GM18499 (cell line): ENCODE measurements around the gene ANK3.

ENCODE experiments used
- ATAC-seq: cut with Tn5 transposase; IDR thresholded peaks from one replicate; pipeline ENCODE4 v1.9.1; 2021; ENCODE audit warnings: moderate number of reproducible peaks; ENCODE audit not compliant: insufficient read depth, unreplicated experiment

ANK3 gene

GRCh38 chr10:60124536-60124935 is 265.1 kb downstream of the ANK3 start:
- no peak for ATAC-seq

- no peak for ATAC-seq
Observed at GRCh38 chr10:60123668-60124067, 266.0 kb downstream of the ANK3 start.

- no peak for ATAC-seq
Observed at GRCh38 chr10:60123172-60123571, 266.5 kb downstream of the ANK3 start.

- ATAC-seq: no peak
Observed at GRCh38 chr10:60122190-60122589, 267.5 kb downstream of the ANK3 start.

GRCh38 chr10:60114765-60115586 is 274.7 kb downstream of the ANK3 start:
- ATAC-seq: no peak

- no peak for ATAC-seq
Observed at GRCh38 chr10:60110739-60111138, 278.9 kb downstream of the ANK3 start.

GRCh38 chr10:60107308-60107976 is 282.2 kb downstream of the ANK3 start:
- ATAC-seq: no peak

GRCh38 chr10:60105295-60105695 is 284.4 kb downstream of the ANK3 start:
- ATAC-seq: no peak

- ATAC-seq: no peak
Observed at GRCh38 chr10:60101821-60102220, 287.9 kb downstream of the ANK3 start.

GRCh38 chr10:60099998-60100747 is 289.5 kb downstream of the ANK3 start:
- ATAC-seq: no peak

- ATAC-seq: no peak
Observed at GRCh38 chr10:60098677-60099601, 290.7 kb downstream of the ANK3 start.

- ATAC-seq: peak; percentile 61
Observed at GRCh38 chr10:60096761-60097513, 292.7 kb downstream of the ANK3 start.

- peak; percentile 45 for ATAC-seq
Observed at GRCh38 chr10:60093317-60093716, 296.4 kb downstream of the ANK3 start.

GRCh38 chr10:60086862-60087261 is 302.8 kb downstream of the ANK3 start:
- peak; percentile 90 for ATAC-seq

- no peak for ATAC-seq
Observed at GRCh38 chr10:60086421-60086820, 303.3 kb downstream of the ANK3 start.

GRCh38 chr10:60082744-60083344 is 306.8 kb downstream of the ANK3 start:
- ATAC-seq: no peak

- no peak for ATAC-seq
Observed at GRCh38 chr10:60082341-60082740, 307.3 kb downstream of the ANK3 start.

- peak; percentile 90 for ATAC-seq
Observed at GRCh38 chr10:60073781-60074656, 315.7 kb downstream of the ANK3 start.
